CD4-positive, CD25-positive, alpha-beta regulatory T cell (primary cell): ENCODE measurements around the gene RAD54L. TPM values are rescaled to one million over a fixed set of nuclear protein-coding genes. Genes with fewer than 3 reads are reported as not detected.

Source experiments
- ATAC-seq, 2 donors: fragments of 150-1000 bp; cut with Tn5 transposase; one replicate each; pipeline ENCODE4 v1.10.0; 2021; ENCODE audit warnings: low read depth in 2 of 2, moderate number of reproducible peaks in 2 of 2, moderate library complexity in 1 of 2
- DNase-seq, 3 donors: peaks; one replicate each; pipeline versions ENCODE4 v3.0.0 to v3.0.0-alpha.2; 2012 to 2022; ENCODE audit warnings: mixed read lengths in 1 of 3
- H3K27ac ChIP-seq: one replicate; pipeline ENCODE4 v1.7.0; 2013; ENCODE audit warnings: mild to moderate bottlenecking, low read length; ENCODE audit not compliant: insufficient read depth, poor library complexity, severe bottlenecking
- H3K27me3 ChIP-seq: one replicate; pipeline ENCODE4 v1.7.0; 2013; ENCODE audit warnings: low read length; ENCODE audit not compliant: control insufficient read depth, insufficient read depth
- H3K36me3 ChIP-seq: one replicate; pipeline ENCODE4 v1.7.0; 2013; ENCODE audit warnings: mild to moderate bottlenecking, low read length, moderate library complexity; ENCODE audit not compliant: control insufficient read depth, insufficient read depth
- H3K4me1 ChIP-seq: 2 replicates; pipeline ENCODE4 v1.7.0; 2013; ENCODE audit warnings: mild to moderate bottlenecking, low read length; ENCODE audit not compliant: insufficient read depth, control insufficient read depth, poor library complexity, severe bottlenecking
- H3K4me3 ChIP-seq: one replicate; pipeline ENCODE4 v1.7.0; 2013; ENCODE audit warnings: low read depth, mild to moderate bottlenecking, low read length, moderate library complexity
- H3K9me3 ChIP-seq, 2 experiments: 1 replicate in 1 of 2; 2 replicates in 1 of 2; pipeline ENCODE4 v1.7.0; 2013; ENCODE audit warnings: low read length in 2 of 2, mild to moderate bottlenecking in 1 of 2, moderate library complexity in 1 of 2; ENCODE audit not compliant: control insufficient read depth in 2 of 2
- H3K27ac Mint-ChIP-seq, 3 donors: one replicate each; pipeline ENCODE4 v1.8.0; 2020 to 2022; ENCODE audit warnings: mild to moderate bottlenecking in 3 of 3, mixed read lengths in 3 of 3, moderate library complexity in 2 of 3
- H3K27me3 Mint-ChIP-seq: one replicate; pipeline ENCODE4 v1.8.0; 2022; ENCODE audit warnings: mild to moderate bottlenecking, mixed read lengths
- H3K36me3 Mint-ChIP-seq: one replicate; pipeline ENCODE4 v1.8.0; 2020; ENCODE audit warnings: mixed read lengths
- H3K4me1 Mint-ChIP-seq, 4 donors: one replicate each; pipeline ENCODE4 v1.8.0; 2020 to 2022; ENCODE audit warnings: mixed read lengths in 4 of 4, mild to moderate bottlenecking in 1 of 4
- H3K4me3 Mint-ChIP-seq, 4 donors: one replicate each; pipeline ENCODE4 v1.8.0; 2020 to 2022; ENCODE audit warnings: mild to moderate bottlenecking in 4 of 4, mixed read lengths in 4 of 4, moderate library complexity in 3 of 4
- H3K9me3 Mint-ChIP-seq, 7 donors: one replicate each; pipeline ENCODE4 v1.8.0; 2020 to 2022; ENCODE audit warnings: mixed read lengths in 7 of 7, mild to moderate bottlenecking in 3 of 7, moderate library complexity in 2 of 7
- polyA plus RNA-seq, 4 donors: library from polyadenylated mRNA; unstranded; fragments of 300-500 nt; fragmentation: Illumina TruSeq; gene quantifications; one replicate each; pipeline ENCODE4 v1.2.3, GENCODE V29; 2021
- total RNA-seq: library from RNA; stranded (reverse); gene quantifications from one replicate; pipeline ENCODE4 v1.2.3, GENCODE V29; 2022

The RAD54L gene
- total and polyA plus RNA-seq, 5 donors from 2014 or later: 0.13 to 1.7 (median 0.41) TPM; not detected in 1

DNA sequence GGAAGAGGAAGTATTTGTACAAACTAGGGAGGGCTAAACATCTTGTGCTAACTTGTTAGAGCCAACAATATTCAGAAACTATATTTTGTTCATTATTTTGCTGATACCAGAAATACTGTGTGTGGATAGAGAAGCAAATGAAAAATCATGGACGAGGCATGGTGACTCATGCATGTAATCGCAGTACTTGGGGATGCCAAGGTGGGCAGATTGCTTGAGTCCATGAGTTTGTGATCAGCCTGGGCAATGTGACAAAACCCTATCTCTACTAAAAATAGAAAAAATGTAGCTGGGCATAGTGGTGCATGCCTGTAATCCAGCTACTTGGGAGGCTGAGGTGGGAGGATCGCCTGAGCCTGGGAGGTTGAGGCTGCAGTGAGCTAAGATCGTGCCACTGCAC is 42.4 kb downstream of the RAD54L start:
- Histone ChIP-seq H3K9me3 (no peaks in the 10 kb centered on the region), H3K27ac (no peak overlapping the region), H3K4me1 (no peaks in the 10 kb centered on the region), H3K36me3 (peaks cover 15% of the 10 kb centered on the region), H3K27me3 (no peaks in the 10 kb centered on the region), H3K4me3 (no peak overlapping the region)
- Mint-ChIP-seq H3K36me3 (peaks cover 4% of the 10 kb centered on the region), H3K9me3 (peaks cover 0 to 2% (median 0%) of the 10 kb centered on the region in 7 donors), H3K4me3 (no peak overlapping the region), H3K27me3 (no peaks in the 10 kb centered on the region), H3K27ac (no peak overlapping the region), H3K4me1 (peaks cover 0 to 7% (median 2%) of the 10 kb centered on the region in 4 donors)
- DNase-seq: no peak
- no peak for ATAC-seq

- DNase-seq (no peak), ATAC-seq (no peak)
- Mint-ChIP-seq H3K36me3 (peaks cover 23% of the 10 kb centered on the region), H3K9me3 (no peaks in the 10 kb centered on the region), H3K27ac (peak overlapping the region in 1 of 3 donors; percentile 18), H3K4me3 (no peak overlapping the region), H3K27me3 (no peaks in the 10 kb centered on the region), H3K4me1 (peaks cover 1 to 10% (median 5%) of the 10 kb centered on the region in 4 donors)
- Histone ChIP-seq H3K4me3 (no peak overlapping the region), H3K4me1 (peaks cover under 1% of the 10 kb centered on the region), H3K27me3 (no peaks in the 10 kb centered on the region), H3K9me3 (no peaks in the 10 kb centered on the region), H3K36me3 (peaks cover 25% of the 10 kb centered on the region), H3K27ac (no peak overlapping the region)
These were observed 47.7 kb downstream of the RAD54L start for GRCh38 chr1:46295306-46295705.

DNA sequence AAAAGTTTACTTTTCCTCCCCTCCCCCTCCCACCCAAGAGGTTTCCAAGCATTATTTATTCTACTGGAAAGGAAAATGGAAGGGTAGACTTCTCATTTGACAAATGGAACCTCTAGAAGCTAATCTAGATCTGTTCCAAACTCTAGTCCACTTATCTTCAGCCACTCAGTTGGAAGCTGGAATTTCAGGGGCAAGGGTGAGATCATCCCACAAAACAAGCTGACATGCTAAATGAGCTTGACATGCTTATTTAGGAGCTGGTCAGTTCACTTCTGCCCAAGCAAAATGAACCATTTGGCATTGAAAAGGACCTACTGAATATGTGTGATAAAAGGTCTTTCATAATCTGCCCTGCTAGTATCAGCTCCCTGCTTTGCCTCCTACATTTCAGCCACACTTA is 50.8 kb downstream of the RAD54L start:
- DNase-seq (no peak), ATAC-seq (no peak)
- no peaks in the 10 kb centered on the region for H3K9me3 ChIP-seq
- peak overlapping the region in 1 of 3 donors; percentile 3 for H3K27ac Mint-ChIP-seq
- H3K4me3 ChIP-seq: no peak overlapping the region
- no peaks in the 10 kb centered on the region for H3K27me3 Mint-ChIP-seq
- no peak overlapping the region for H3K4me3 Mint-ChIP-seq
- peaks cover 25% of the 10 kb centered on the region for H3K36me3 ChIP-seq
- H3K9me3 Mint-ChIP-seq: no peaks in the 10 kb centered on the region
- H3K27me3 ChIP-seq: no peaks in the 10 kb centered on the region
- H3K36me3 Mint-ChIP-seq: peaks cover 23% of the 10 kb centered on the region
- peaks cover 15 to 28% (median 20%) of the 10 kb centered on the region in 4 donors for H3K4me1 Mint-ChIP-seq
- H3K4me1 ChIP-seq: peaks cover 17% of the 10 kb centered on the region
- no peak overlapping the region for H3K27ac ChIP-seq

- no peaks in the 10 kb centered on the region for H3K9me3 ChIP-seq
- DNase-seq: no peak
- peak overlapping the region; percentile 26 for H3K4me3 ChIP-seq
- H3K4me3 Mint-ChIP-seq: peak overlapping the region; percentile 95 to 99 (median 98)
- H3K27me3 Mint-ChIP-seq: no peaks in the 10 kb centered on the region
- H3K9me3 Mint-ChIP-seq: no peaks in the 10 kb centered on the region
- H3K27me3 ChIP-seq: no peaks in the 10 kb centered on the region
- peak overlapping the region; percentile 90 to 99 (median 99) for H3K27ac Mint-ChIP-seq
- peaks cover 24% of the 10 kb centered on the region for H3K36me3 Mint-ChIP-seq
- peaks cover 18% of the 10 kb centered on the region for H3K36me3 ChIP-seq
- H3K27ac ChIP-seq: no peak overlapping the region
- ATAC-seq: no peak
- peaks cover 17 to 44% (median 32%) of the 10 kb centered on the region in 4 donors for H3K4me1 Mint-ChIP-seq
- peaks cover 31% of the 10 kb centered on the region for H3K4me1 ChIP-seq
These were observed 53.3 kb downstream of the RAD54L start for GRCh38 chr1:46300673-46301405.

DNA sequence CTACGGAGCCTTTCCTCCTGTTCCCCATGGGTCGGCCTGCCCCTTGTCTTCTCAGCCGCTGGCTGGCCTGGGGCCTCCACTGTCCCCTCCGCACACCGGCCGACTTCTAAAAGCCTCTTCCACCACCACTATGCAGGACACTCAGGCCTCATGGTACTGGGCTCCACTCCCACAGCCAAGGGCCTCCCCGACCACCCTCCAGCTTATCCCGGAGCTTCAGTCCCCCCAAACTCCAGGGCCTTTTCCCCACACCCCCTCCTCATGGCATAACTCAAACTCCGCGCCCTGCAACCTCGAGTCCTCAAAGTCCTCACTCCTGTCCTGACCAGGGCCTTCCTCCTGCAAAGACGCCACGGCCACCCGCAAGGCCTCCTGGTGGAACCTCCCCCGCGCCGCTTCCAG is 53.8 kb downstream of the RAD54L start:
- no peak for DNase-seq
- no peaks in the 10 kb centered on the region for H3K27me3 Mint-ChIP-seq
- no peaks in the 10 kb centered on the region for H3K9me3 Mint-ChIP-seq
- Histone ChIP-seq H3K36me3 (peaks cover 16% of the 10 kb centered on the region), H3K27me3 (no peaks in the 10 kb centered on the region), H3K9me3 (no peaks in the 10 kb centered on the region), H3K27ac (peak overlapping the region; percentile 85), H3K4me1 (peaks cover 36% of the 10 kb centered on the region), H3K4me3 (peak overlapping the region; percentile 26)
- peak overlapping the region; percentile 90 to 99 (median 99) for H3K27ac Mint-ChIP-seq
- ATAC-seq: no peak
- H3K4me3 Mint-ChIP-seq: peak overlapping the region; percentile 95 to 99 (median 98)
- H3K4me1 Mint-ChIP-seq: peaks cover 19 to 49% (median 35%) of the 10 kb centered on the region in 4 donors
- H3K36me3 Mint-ChIP-seq: peaks cover 23% of the 10 kb centered on the region

- H3K4me3 ChIP-seq: no peak overlapping the region
- DNase-seq: peak; percentile 27 to 65 (median 51)
- peak overlapping the region; percentile 90 to 99 (median 99) for H3K27ac Mint-ChIP-seq
- peaks cover 10% of the 10 kb centered on the region for H3K36me3 ChIP-seq
- H3K4me3 Mint-ChIP-seq: peak overlapping the region; percentile 95 to 99 (median 98)
- peaks cover 17% of the 10 kb centered on the region for H3K36me3 Mint-ChIP-seq
- peaks cover 42% of the 10 kb centered on the region for H3K4me1 ChIP-seq
- ATAC-seq: no peak
- peak overlapping the region; percentile 85 for H3K27ac ChIP-seq
- peaks cover 19 to 54% (median 38%) of the 10 kb centered on the region in 4 donors for H3K4me1 Mint-ChIP-seq
- H3K27me3 Mint-ChIP-seq: no peaks in the 10 kb centered on the region
- no peaks in the 10 kb centered on the region for H3K27me3 ChIP-seq
- no peaks in the 10 kb centered on the region for H3K9me3 ChIP-seq
- no peaks in the 10 kb centered on the region for H3K9me3 Mint-ChIP-seq
These were observed 54.5 kb downstream of the RAD54L start for GRCh38 chr1:46301808-46302640.

DNA sequence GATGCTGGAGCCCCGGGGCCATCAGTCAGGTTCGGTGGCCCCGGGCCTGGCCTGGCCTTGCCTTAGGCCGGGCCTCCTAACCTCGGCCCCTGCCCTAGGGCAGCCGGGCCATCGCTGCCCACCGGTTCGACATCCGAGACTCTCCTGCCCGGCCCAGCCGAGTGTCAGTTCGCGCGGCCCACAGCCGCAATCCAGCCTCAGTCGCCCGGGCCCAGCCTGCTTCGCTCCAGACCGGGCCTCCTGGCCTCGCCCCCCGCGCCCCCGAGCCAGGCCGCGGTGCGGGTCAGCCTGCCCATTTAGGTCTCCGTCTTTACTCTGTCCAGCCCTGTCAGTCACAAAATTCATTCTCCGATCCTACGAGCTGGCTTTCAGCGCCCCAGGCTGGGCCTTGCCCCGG is 55.1 kb downstream of the RAD54L start:
- ATAC-seq (peak; percentile 1), DNase-seq (peak in 1 of 3 donors; percentile 9)
- Histone ChIP-seq H3K4me3 (peak overlapping the region; percentile 44), H3K27me3 (no peaks in the 10 kb centered on the region), H3K4me1 (peaks cover 48% of the 10 kb centered on the region), H3K27ac (peak overlapping the region; percentile 85), H3K36me3 (peaks cover 4% of the 10 kb centered on the region), H3K9me3 (no peaks in the 10 kb centered on the region)
- peak overlapping the region; percentile 98 to 99 (median 99) for H3K27ac Mint-ChIP-seq
- peaks cover 23 to 60% (median 42%) of the 10 kb centered on the region in 4 donors for H3K4me1 Mint-ChIP-seq
- peaks cover 11% of the 10 kb centered on the region for H3K36me3 Mint-ChIP-seq
- H3K4me3 Mint-ChIP-seq: peak overlapping the region; percentile 95 to 99 (median 98)
- H3K9me3 Mint-ChIP-seq: no peaks in the 10 kb centered on the region
- H3K27me3 Mint-ChIP-seq: no peaks in the 10 kb centered on the region
